Posterior vena cava (tissue), 2 donors: ENCODE data around the gene ULK1. TPM values are rescaled to one million over a fixed set of nuclear protein-coding genes. Genes with fewer than 3 reads are reported as not detected.
A peak's percentile ranks its signal among the peaks of the same experiment; 100 is the strongest.

Source experiments
- DNase-seq: peaks from one replicate; pipeline ENCODE4 v3.0.0-alpha.2; 2020; ENCODE audit warnings: low spot score
- intact Hi-C, 2 donors: fragments of 100-400 bp; cut with DNase I; formaldehyde crosslinking; loops; one replicate each; pipeline versions ENCODE4 v1.14.1 to v1.14.2; 2022 to 2023
- total RNA-seq, 2 donors: library from RNA; stranded (reverse); fragmentation: NEBNext Ultra II Directional; extraction: Animal tissue kit (Norgen Biotek cat#: 25700); gene quantifications; one replicate each; pipeline ENCODE4 v1.2.1, GENCODE V29; 2021
- donor health status: DM: yes; HTN: yes; CAD: no.
- donor health status: DM: yes; HTN: yes; CAD: no.

The ULK1 gene
- total RNA-seq, 2 donors from 2014 or later = 23.0 to 23.8 TPM

GRCh38 chr12:131903270-131904255 is 9.1 kb downstream of the ULK1 start:
- intact Hi-C loops = no loop called here
- DNase-seq = no peak

GRCh38 chr12:131904346-131904745 is 9.9 kb downstream of the ULK1 start:
- intact Hi-C loops = no loop called here
- no peak for DNase-seq

- intact Hi-C loops = no loop called here
- DNase-seq = no peak
These were observed 10.7 kb downstream of the ULK1 start for GRCh38 chr12:131905081-131905629.

- no peak for DNase-seq
- intact Hi-C loops = no loop called here
These were observed 11.2 kb downstream of the ULK1 start for GRCh38 chr12:131905630-131906091.

DNA sequence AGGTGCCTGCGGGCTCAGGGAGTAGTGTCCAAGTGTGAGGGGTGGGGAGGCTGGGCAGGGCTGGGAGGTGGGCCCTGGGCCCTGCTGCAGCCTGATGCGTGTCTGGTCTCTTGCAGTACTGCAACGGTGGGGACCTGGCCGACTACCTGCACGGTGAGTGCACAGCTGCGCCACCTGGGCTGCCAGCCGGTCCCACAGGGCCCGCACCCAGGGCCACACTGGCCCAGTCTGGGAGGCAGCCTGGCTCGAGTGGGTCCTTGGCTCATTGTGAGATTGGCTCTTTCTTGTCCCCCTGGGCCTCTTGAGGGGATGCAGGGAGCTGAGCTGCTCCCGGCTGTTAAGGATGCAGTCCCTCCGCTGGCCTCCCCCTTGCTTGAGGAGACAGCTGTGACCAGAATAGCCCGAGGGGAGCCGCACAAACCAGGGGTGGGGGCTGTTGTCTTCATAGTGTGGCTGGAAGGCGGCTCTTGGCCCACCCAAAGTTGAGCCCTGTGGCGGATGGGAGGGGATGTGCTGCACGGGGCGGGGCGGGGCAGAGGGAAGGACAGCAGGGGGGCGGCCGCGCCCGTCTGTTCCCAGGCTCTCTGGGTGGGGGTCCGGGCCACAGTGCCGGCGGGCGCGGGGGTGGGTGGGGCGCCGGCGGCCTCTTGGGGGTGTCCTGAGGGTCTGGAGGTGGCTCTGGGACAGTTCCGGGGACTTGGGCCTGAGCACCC is 13.1 kb downstream of the ULK1 start:
- intact Hi-C loops = no loop called here
- DNase-seq = no peak

DNA sequence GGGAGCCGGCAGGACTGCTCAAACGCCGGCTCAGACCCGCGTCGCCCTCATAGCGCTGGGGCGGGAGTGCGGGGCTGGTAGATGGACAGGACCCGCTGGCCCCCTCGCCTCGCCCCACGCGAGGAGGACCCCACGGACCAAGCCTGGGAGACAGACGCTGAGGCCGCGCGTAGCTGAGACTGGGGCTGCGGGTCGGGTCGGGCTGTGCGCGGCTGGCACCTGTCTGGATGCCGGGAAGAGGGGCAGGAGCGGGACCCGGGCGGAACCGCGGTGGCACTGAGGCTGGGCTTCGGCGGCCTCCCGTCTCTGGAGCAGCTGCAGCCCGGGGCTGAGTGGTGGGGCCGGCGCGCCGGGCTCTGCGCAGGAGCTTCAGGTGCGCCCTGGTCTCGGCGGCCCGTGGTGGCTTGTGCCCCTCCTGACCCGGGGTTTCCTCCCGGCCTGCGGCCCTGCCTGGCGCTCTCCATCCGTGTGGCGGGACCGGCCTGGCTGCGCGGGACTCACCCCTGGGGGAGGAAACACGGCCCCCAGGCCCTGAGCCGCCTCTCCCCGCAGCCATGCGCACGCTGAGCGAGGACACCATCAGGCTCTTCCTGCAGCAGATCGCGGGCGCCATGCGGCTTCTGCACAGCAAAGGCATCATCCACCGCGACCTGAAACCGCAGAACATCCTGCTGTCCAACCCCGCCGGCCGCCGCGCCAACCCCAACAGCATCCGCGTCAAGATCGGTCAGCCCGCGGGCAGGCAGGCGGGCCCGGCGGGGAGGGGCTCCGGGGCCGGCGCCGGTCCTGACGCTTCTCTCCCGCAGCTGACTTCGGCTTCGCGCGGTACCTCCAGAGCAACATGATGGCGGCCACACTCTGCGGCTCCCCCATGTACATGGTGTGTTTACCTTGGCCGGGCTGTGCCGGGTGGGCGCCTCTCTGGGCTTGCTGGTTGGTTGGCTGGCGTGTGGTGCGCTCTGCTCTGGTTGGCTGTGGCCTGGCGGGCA is 14.0 kb downstream of the ULK1 start:
- no peak for DNase-seq
- intact Hi-C loops = no loop called here

DNA sequence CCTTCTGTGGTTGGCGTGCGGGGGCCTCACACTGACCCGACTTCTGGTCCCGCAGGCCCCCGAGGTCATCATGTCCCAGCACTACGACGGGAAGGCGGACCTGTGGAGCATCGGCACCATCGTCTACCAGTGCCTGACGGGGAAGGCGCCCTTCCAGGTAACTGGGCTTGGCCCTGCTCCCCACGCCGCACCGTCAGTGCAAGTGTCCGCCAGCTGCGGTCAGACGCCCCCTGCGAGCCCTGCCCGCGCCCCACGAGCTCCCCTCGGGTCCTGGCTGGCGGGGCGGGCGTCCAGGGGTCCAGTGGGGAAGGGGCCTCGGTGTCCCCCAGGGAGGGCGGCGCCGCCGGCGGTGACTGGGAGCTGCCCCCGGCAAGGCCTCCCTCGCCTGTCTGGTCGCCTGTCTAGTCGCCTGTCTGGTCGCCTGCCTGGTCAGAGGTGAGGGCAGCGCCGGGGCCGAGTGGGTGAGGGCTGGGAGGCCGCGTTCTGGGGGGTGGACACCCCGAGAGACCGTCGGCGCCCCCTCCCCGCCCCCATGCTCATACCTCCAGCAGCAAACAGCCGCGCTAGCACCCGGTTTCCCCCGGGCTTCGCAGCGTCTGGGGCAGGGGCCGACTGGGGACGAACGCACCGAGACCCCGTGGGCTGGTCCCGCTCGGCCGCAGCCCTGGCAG is 14.8 kb downstream of the ULK1 start:
- intact Hi-C loops = no loop called here
- DNase-seq = no peak

DNA sequence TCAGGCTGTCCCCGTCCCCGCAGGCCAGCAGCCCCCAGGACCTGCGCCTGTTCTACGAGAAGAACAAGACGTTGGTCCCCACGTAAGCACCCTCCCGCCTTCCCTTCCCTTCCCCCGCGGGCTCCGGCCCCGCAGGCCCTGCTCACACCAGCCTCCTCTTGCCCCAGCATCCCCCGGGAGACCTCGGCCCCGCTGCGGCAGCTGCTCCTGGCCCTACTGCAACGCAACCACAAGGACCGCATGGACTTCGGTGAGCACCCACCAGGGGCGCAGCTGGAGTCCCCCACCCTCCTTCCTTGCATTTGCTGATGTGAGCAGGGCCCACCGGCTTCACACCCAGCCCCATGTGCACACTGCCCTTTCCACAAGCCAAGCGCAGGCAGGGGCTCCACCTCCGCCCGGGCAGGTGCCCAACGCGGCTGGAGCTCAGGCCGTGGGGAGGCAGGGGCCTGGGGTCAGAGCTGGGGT is 15.4 kb downstream of the ULK1 start:
- DNase-seq = no peak
- intact Hi-C loops = no loop called here

- no peak for DNase-seq
- intact Hi-C loops = no loop called here
These were observed 16.0 kb downstream of the ULK1 start for GRCh38 chr12:131910302-131911027.

- intact Hi-C loops = no loop called here
- DNase-seq = no peak
These were observed 16.7 kb downstream of the ULK1 start for GRCh38 chr12:131911028-131911650.

DNA sequence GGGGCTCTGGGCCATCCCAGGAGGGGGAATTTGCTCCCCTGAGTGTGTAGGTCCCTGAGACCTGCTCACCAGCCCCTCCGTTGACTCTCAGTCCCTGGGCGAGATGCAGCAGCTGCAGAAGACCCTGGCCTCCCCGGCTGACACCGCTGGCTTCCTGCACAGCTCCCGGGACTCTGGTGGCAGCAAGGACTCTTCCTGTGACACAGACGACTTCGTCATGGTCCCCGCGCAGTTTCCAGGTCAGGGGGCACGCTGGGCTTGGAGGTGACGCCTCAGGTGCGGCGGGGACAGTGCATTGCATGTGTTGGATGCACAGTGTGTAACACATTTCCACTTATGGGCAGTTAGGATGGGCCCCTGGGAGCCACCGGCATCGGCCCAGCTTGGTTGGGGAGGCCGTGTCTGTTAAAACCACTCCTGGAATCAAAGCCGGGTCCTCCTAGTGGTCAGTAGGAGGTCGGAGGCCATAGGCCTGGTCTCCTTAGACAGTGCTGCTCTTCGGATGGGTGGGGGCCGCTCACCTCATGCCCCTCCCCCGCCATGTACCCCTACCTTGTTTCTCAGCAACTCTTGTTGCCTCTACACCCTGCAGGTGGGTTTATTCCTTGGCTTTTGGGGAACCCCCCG is 17.5 kb downstream of the ULK1 start:
- DNase-seq = no peak
- intact Hi-C loops = no loop called here

GRCh38 chr12:131912518-131913274 is 18.3 kb downstream of the ULK1 start:
- intact Hi-C loops = no loop called here
- peak; percentile 96 for DNase-seq

DNA sequence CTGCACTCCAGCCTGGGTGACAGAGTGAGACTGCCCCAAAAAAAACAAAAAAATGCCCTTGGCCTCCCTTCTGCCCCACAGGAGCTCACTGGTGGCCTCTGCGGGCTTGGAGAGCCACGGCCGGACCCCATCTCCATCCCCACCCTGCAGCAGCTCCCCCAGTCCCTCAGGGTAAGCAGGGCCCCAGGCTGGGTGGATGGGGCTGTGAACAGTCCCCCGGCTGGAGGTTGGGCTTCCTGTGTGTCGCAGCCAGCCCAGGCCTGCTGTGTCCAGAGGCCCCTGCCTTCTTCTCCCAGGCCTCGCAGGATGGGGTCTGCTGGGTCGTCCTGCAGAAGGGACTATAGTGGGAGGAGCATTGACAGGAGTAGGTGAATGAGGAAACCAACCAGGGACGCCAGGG is 19.2 kb downstream of the ULK1 start:
- intact Hi-C loops = no loop called here

GRCh38 chr12:131914179-131914702 is 19.8 kb downstream of the ULK1 start:
- intact Hi-C loops = no loop called here
- no peak for DNase-seq

More for the DNA sequence above, 19.2 kb downstream of the ULK1 start:
- DNase-seq = no peak

GRCh38 chr12:131915000-131915689 is 20.7 kb downstream of the ULK1 start:
- no peak for DNase-seq
- intact Hi-C loops = no loop called here
